HepG2 (cell line): ENCODE measurements around the gene KCNH1. TPM values are rescaled to one million over a fixed set of nuclear protein-coding genes. Genes with fewer than 3 reads are reported as not detected.

Experiments used
- ATAC-seq: fragments of 200-7000 bp; cut with Tn5 transposase; 3 replicates; pipeline ENCODE4 v1.9.1; 2020; ENCODE audit warnings: mild to moderate bottlenecking, moderate library complexity
- BruUV-seq: library from RNA; stranded (reverse); fragments of 400-500 nt; replicated peaks from 2 replicates; lab custom pipeline; 2021; lab: Mats Ljungman, UMichigan
- CTCF ChIA-PET: fragments of 300-600 bp; formaldehyde crosslinking; extraction: SDS; loops from one replicate; lab custom pipeline; 2021; ENCODE audit warnings: low total read pairs, inconsistent platforms, low intra/inter-chr PET ratio; lab: Yijun Ruan, JAX
- POLR2A ChIA-PET: fragments of 350-600 bp; sonication (Branson Sonifier 250); formaldehyde crosslinking; loops from one replicate; lab custom pipeline; 2020; ENCODE audit warnings: antibody characterized with exemption, inconsistent platforms; lab: Yijun Ruan, JAX
- DNase-seq: peaks from one replicate; pipeline ENCODE4 v3.0.0-alpha.2; 2015; ENCODE audit warnings: low spot score
- FAIRE-seq: peaks from 3 replicates; lab custom pipeline; 2011; peaks lifted over from hg19 to GRCh38; lab: Jason Lieb, UNC
- H2AFZ ChIP-seq: one replicate; pipeline ENCODE4 v1.6.1; 2011; ENCODE audit warnings: low read length, inconsistent platforms
- H3K27ac ChIP-seq: fragments of 300-600 bp; 3 replicates; pipeline ENCODE4 v1.8.0; 2011; ENCODE audit warnings: mixed run types, mild to moderate bottlenecking, mixed read lengths, low read length, inconsistent platforms; ENCODE audit not compliant: insufficient read depth; ENCODE audit errors: extremely low read length
- H3K27me3 ChIP-seq, 2 experiments: fragments of 200-600 bp in 1 of 2; 2 replicates in 1 of 2; 3 replicates in 1 of 2; pipeline versions ENCODE4 v1.6.0 to v1.8.0; 2011; ENCODE audit warnings: low read length in 2 of 2, mild to moderate bottlenecking in 2 of 2, moderate library complexity in 2 of 2, inconsistent platforms in 1 of 2; ENCODE audit not compliant: insufficient read depth in 2 of 2, control insufficient read depth in 1 of 2
- H3K36me3 ChIP-seq, 2 experiments: fragments of 200-600 bp in 1 of 2; replicated peaks in 1 of 2; 2 replicates in 1 of 2; 3 replicates in 1 of 2; pipeline versions ENCODE4 v1.5.1 to v1.8.0; 2011; ENCODE audit warnings: low read length in 2 of 2, inconsistent platforms in 1 of 2; ENCODE audit not compliant: insufficient read depth in 2 of 2, control insufficient read depth in 1 of 2
- H3K4me1 ChIP-seq: 2 replicates; pipeline ENCODE4 v1.5.1; 2012; ENCODE audit warnings: low read length, inconsistent platforms; ENCODE audit not compliant: insufficient read depth
- H3K4me2 ChIP-seq: 2 replicates; pipeline ENCODE4 v1.6.0; 2011; ENCODE audit warnings: low read depth, low read length, inconsistent platforms
- H3K4me3 ChIP-seq, 3 experiments: fragments of 200-600 bp in 1 of 3; sonication (generic), shearing (Covaris generic) in 1 of 3; replicated peaks in 1 of 3; 2 replicates each; pipeline ENCODE4 v1.5.1; 2011 to 2016; ENCODE audit warnings: low read length in 3 of 3, inconsistent platforms in 2 of 3, low read depth in 2 of 3, mild to moderate bottlenecking in 2 of 3, control low read depth in 1 of 3, mixed read lengths in 1 of 3; ENCODE audit not compliant: insufficient read depth in 1 of 3
- H3K79me2 ChIP-seq: one replicate; pipeline ENCODE4 v1.6.1; 2011; ENCODE audit warnings: low read length, inconsistent platforms; ENCODE audit not compliant: insufficient read depth
- H3K9ac ChIP-seq: 2 replicates; pipeline ENCODE4 v1.6.0; 2011; ENCODE audit warnings: mild to moderate bottlenecking, low read depth, low read length, inconsistent platforms; ENCODE audit not compliant: insufficient read depth
- H3K9me3 ChIP-seq: 2 replicates; pipeline ENCODE4 v1.5.1; 2012; ENCODE audit warnings: mild to moderate bottlenecking, low read length
- H4K20me1 ChIP-seq: 2 replicates; pipeline ENCODE4 v1.6.0; 2011; ENCODE audit warnings: inconsistent platforms, mild to moderate bottlenecking, low read length, moderate library complexity; ENCODE audit not compliant: insufficient read depth
- CBX5 ChIP-seq: sonication (generic); formaldehyde crosslinking; IDR thresholded peaks from 2 replicates; pipeline ENCODE4 v1.4.0; 2020; ENCODE audit warnings: missing genetic modification reagents, borderline replicate concordance
- FOXP1 ChIP-seq, 2 experiments: fragments of 450-650 bp in 1 of 2; IDR thresholded peaks; 2 replicates each; pipeline ENCODE4 v1.6.1; 2017 to 2018; ENCODE audit warnings: antibody characterized with exemption in 1 of 2
- HOXA9 ChIP-seq: sonication (generic); formaldehyde crosslinking; IDR thresholded peaks from 2 replicates; pipeline ENCODE4 v1.8.1; 2022; ENCODE audit warnings: missing genetic modification reagents, mild to moderate bottlenecking, moderate library complexity, borderline replicate concordance
- MXD3 ChIP-seq: IDR thresholded peaks from 2 replicates; pipeline ENCODE4 v1.6.1; 2016; ENCODE audit warnings: mild to moderate bottlenecking, missing biosample characterization, missing genetic modification reagents
- MXD4 ChIP-seq: IDR thresholded peaks from 2 replicates; pipeline ENCODE4 v1.6.1; 2016; ENCODE audit warnings: mild to moderate bottlenecking, missing biosample characterization, missing genetic modification reagents
- SOX6 ChIP-seq, 2 experiments: fragments of 450-650 bp in 1 of 2; sonication (generic) in 1 of 2; formaldehyde crosslinking in 1 of 2; IDR thresholded peaks; 2 replicates each; pipeline versions ENCODE4 v1.4.0 to v1.6.1; 2017 to 2020; ENCODE audit warnings: antibody characterized with exemption in 1 of 2, mild to moderate bottlenecking in 1 of 2, missing genetic modification reagents in 1 of 2
- TEAD2 ChIP-seq: sonication (generic); formaldehyde crosslinking; IDR thresholded peaks from 2 replicates; pipeline ENCODE4 v1.9.0; 2021; ENCODE audit warnings: missing genetic modification reagents
- TEAD3 ChIP-seq: optimal IDR thresholded peaks from 2 replicates; pipeline ENCODE3; 2016; ENCODE audit warnings: borderline replicate concordance
- U2AF2 ChIP-seq: fragments of 200-400 bp; formaldehyde crosslinking; IDR thresholded peaks from 2 replicates; pipeline ENCODE4 v1.6.1; 2017; ENCODE audit warnings: low read depth, mild to moderate bottlenecking, low read length
- ZFP1 ChIP-seq: IDR thresholded peaks from 2 replicates; pipeline ENCODE4 v1.6.1; 2016
- ZFP37 ChIP-seq: sonication (generic); formaldehyde crosslinking; IDR thresholded peaks from 2 replicates; pipeline ENCODE4 v1.4.0; 2020; ENCODE audit warnings: missing genetic modification reagents, borderline replicate concordance
- ZKSCAN1 ChIP-seq: fragments of 150-350 bp; IDR thresholded peaks from 2 replicates; pipeline ENCODE4 v1.6.1; 2014; ENCODE audit warnings: low read length
- ZNF274 ChIP-seq: sonication (generic); formaldehyde crosslinking; IDR thresholded peaks from 2 replicates; pipeline ENCODE4 v1.5.1; 2020; ENCODE audit warnings: mild to moderate bottlenecking, missing genetic modification reagents
- ZNF431 ChIP-seq: sonication (generic); formaldehyde crosslinking; IDR thresholded peaks from 2 replicates; pipeline ENCODE4 v1.9.0; 2022; ENCODE audit warnings: missing genetic modification reagents, low read depth, mild to moderate bottlenecking, borderline replicate concordance
- ZNF709 ChIP-seq: sonication (generic); formaldehyde crosslinking; IDR thresholded peaks from 2 replicates; pipeline ENCODE4 v1.5.0; 2020; ENCODE audit warnings: mild to moderate bottlenecking, missing genetic modification reagents
- WGBS: methylation state at CpG from one replicate; pipeline ENCODE4 v1.1.6; 2017; ENCODE audit warnings: low lambda C conversion rate; 5-methylcytosine and 5-hydroxymethylcytosine counted together
- in situ Hi-C: cut with HindIII; loops from 2 replicates; pipeline ENCODE4 v1.10.0; 2017; ENCODE audit warnings: low pct_unique_long_range_greater_than_20kb; ENCODE audit not compliant: extremely low pct_ligation_motif_present
- intact Hi-C: fragments of 100-400 bp; cut with micrococcal nuclease; formaldehyde crosslinking; loops from one replicate; pipeline ENCODE4 v1.10.0; 2022; ENCODE audit not compliant: unreplicated experiment
- polyA plus RNA-seq, 8 experiments: library from polyadenylated mRNA; depleted of rRNA in 3 of 8; stranded (reverse) in 7 of 8; unstranded in 1 of 8; fragments of >200 nt; fragmentation: Illumina TruSeq in 4 of 8; extraction: Trizol in 4 of 8; gene quantifications; 2 replicates each; pipeline versions ENCODE4 v1.2.1 to v1.2.3, GENCODE V29; 2011 to 2016; ENCODE audit warnings: low read depth in 4 of 8, missing spikeins in 1 of 8, mixed read lengths in 1 of 8; ENCODE audit not compliant: insufficient read depth in 1 of 8
- total RNA-seq, 5 experiments: library from RNA; depleted of rRNA; stranded (reverse); fragments of >200 nt; fragmentation: Illumina TruSeq; extraction: Trizol; gene quantifications; 2 replicates each; pipeline ENCODE4 v1.2.3, GENCODE V29; 2016; ENCODE audit warnings: low read depth in 1 of 5
- TF ChIP-seq, protein P1 (sequence below): sonication (generic); formaldehyde crosslinking; IDR thresholded peaks from 2 replicates; pipeline ENCODE4 v1.8.1; 2023; ENCODE audit warnings: mild to moderate bottlenecking, missing genetic modification reagents

Gene KCNH1
- total and polyA plus RNA-seq, 2 of the 13 experiments (the other 11 are each of a cell fraction or from before 2014, with no cell fraction given): not detected

GRCh38 chr1:210916548-210916947 is 217.4 kb downstream of the KCNH1 start:
- Histone ChIP-seq H3K4me3 (no peak overlapping the region), H3K27ac (no peak overlapping the region), H3K36me3 (no peaks in the 10 kb centered on the region), H3K4me2 (no peak overlapping the region), H3K9me3 (no peaks in the 10 kb centered on the region), H3K4me1 (no peaks in the 10 kb centered on the region), H3K27me3 (no peaks in the 10 kb centered on the region), H3K9ac (no peak overlapping the region), H4K20me1 (no peaks in the 10 kb centered on the region), H3K79me2 (no peaks in the 10 kb centered on the region), H2AFZ (no peak overlapping the region)
- FAIRE-seq (no peak), DNase-seq (no peak), ATAC-seq (no peak)
- 26% methylated on average over 4 of the region's 4 CpGs for WGBS
- in situ Hi-C loops: no loop called here
- intact Hi-C loops: no loop called here
- TF ChIP-seq ZKSCAN1 (no peak), CBX5 (CRISPR knock-in tag) (no peak)
- ChIA-PET CTCF (no interaction called here), POLR2A (no interaction called here)
- no TSS peak for BruUV-seq

GRCh38 chr1:210915890-210916507 is 217.9 kb downstream of the KCNH1 start:
- FAIRE-seq (no peak), DNase-seq (no peak), ATAC-seq (no peak)
- TF ChIP-seq U2AF2: no peak
- TF ChIP-seq ZFP37 (CRISPR knock-in tag): no peak
- TF ChIP-seq, protein P1, sequence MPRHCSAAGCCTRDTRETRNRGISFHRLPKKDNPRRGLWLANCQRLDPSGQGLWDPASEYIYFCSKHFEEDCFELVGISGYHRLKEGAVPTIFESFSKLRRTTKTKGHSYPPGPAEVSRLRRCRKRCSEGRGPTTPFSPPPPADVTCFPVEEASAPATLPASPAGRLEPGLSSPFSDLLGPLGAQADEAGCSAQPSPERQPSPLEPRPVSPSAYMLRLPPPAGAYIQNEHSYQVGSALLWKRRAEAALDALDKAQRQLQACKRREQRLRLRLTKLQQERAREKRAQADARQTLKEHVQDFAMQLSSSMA: no peak
- TF ChIP-seq ZNF274 (CRISPR knock-in tag): no peak
- TF ChIP-seq FOXP1 (IDR thresholded peaks at IDR 0.05): no peak
- TF ChIP-seq FOXP1 (CRISPR knock-in tag; IDR thresholded peaks at IDR 0.05): no peak
- no peak for TF ChIP-seq MXD3 (CRISPR knock-in tag)
- no peak for TF ChIP-seq TEAD3 (CRISPR knock-in tag)
- TF ChIP-seq ZNF431: no peak
- TF ChIP-seq SOX6 (IDR thresholded peaks at IDR 0.05): no peak
- TF ChIP-seq SOX6 (CRISPR knock-in tag; IDR thresholded peaks at IDR 0.05): no peak
- TF ChIP-seq TEAD2: no peak
- TF ChIP-seq ZNF709: no peak
- no peak for TF ChIP-seq MXD4
- TF ChIP-seq HOXA9 (CRISPR knock-in tag): no peak
- no peak for TF ChIP-seq ZFP1
- no TSS peak for BruUV-seq
- intact Hi-C loops (no loop called here), in situ Hi-C loops (no loop called here)
- Histone ChIP-seq H3K27me3 (no peaks in the 10 kb centered on the region), H3K9me3 (no peaks in the 10 kb centered on the region), H3K4me1 (no peaks in the 10 kb centered on the region), H3K27ac (no peak overlapping the region), H3K9ac (no peak overlapping the region), H4K20me1 (no peaks in the 10 kb centered on the region), H3K4me3 (no peak overlapping the region), H3K4me2 (no peak overlapping the region), H3K36me3 (no peaks in the 10 kb centered on the region), H3K79me2 (no peaks in the 10 kb centered on the region), H2AFZ (no peak overlapping the region)
- POLR2A ChIA-PET: no interaction called here
- WGBS: 3% methylated on average over 6 of the region's 6 CpGs
- CTCF ChIA-PET: no interaction called here
